HG03460 (cell line): ENCODE data around the gene SLCO1C1.
"Not testable (repeated sequence)": the region's sequence is repeated elsewhere in the genome, so short reads cannot be mapped to it uniquely, and the experiment has no call there.

Experiments
- ATAC-seq: cut with Tn5 transposase; IDR thresholded peaks from one replicate; pipeline ENCODE4 v1.9.1; 2021; ENCODE audit not compliant: unreplicated experiment

SLCO1C1 gene, protein sequence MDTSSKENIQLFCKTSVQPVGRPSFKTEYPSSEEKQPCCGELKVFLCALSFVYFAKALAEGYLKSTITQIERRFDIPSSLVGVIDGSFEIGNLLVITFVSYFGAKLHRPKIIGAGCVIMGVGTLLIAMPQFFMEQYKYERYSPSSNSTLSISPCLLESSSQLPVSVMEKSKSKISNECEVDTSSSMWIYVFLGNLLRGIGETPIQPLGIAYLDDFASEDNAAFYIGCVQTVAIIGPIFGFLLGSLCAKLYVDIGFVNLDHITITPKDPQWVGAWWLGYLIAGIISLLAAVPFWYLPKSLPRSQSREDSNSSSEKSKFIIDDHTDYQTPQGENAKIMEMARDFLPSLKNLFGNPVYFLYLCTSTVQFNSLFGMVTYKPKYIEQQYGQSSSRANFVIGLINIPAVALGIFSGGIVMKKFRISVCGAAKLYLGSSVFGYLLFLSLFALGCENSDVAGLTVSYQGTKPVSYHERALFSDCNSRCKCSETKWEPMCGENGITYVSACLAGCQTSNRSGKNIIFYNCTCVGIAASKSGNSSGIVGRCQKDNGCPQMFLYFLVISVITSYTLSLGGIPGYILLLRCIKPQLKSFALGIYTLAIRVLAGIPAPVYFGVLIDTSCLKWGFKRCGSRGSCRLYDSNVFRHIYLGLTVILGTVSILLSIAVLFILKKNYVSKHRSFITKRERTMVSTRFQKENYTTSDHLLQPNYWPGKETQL

GRCh38 chr12:20695232-20695631, at the start of gene SLCO1C1:
Gene SLCO1C1 (plus strand): TSS chr12:20695332. CDS start chr12:20699577, 4,245 bp downstream.
- ATAC-seq = no peak

GRCh38 chr12:20646239-20646827, 48.8 kb upstream of the SLCO1C1 start:
- no peak for ATAC-seq

DNA sequence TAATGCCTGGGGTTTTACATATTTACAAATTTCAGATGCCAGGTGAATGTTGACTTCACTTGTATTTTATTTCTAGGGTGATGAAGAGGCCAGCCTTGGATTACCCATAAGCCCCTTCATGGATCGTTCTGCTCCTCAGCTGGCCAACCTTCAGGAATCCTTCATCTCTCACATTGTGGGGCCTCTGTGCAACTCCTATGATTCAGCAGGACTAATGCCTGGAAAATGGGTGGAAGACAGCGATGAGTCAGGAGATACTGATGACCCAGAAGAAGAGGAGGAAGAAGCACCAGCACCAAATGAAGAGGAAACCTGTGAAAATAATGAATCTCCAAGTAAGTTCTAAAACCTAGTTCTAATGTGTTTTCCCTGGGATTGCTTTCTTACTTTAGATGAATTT, 41.3 kb upstream of the SLCO1C1 start:
- no peak for ATAC-seq

GRCh38 chr12:20656600-20656999, 38.5 kb upstream of the SLCO1C1 start:
- no peak for ATAC-seq

- ATAC-seq = no peak
Observed at GRCh38 chr12:20657496-20657895, 37.6 kb upstream of the SLCO1C1 start.

DNA sequence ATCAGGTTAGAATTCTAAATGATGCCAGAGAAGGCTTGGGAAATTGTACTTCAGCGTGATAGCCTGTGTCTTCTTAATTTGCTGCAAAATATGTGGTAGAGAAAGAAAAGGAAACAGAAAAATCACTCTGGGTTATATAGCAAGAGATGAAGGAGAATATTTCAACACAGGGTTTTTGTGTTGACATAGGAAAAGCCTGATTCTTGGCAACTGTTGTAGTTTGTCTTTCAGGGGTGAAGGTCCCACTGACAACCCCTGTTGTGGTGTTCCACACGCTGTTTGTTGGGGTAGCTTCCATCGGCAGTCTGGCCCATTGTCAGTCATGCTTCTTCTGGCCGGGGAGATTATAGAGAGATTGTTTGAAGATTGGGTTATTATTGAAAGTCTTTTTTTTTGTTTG, 13.8 kb upstream of the SLCO1C1 start:
- no peak for ATAC-seq

GRCh38 chr12:20696181-20696905, 1.2 kb downstream of the SLCO1C1 start:
- ATAC-seq = no peak

DNA sequence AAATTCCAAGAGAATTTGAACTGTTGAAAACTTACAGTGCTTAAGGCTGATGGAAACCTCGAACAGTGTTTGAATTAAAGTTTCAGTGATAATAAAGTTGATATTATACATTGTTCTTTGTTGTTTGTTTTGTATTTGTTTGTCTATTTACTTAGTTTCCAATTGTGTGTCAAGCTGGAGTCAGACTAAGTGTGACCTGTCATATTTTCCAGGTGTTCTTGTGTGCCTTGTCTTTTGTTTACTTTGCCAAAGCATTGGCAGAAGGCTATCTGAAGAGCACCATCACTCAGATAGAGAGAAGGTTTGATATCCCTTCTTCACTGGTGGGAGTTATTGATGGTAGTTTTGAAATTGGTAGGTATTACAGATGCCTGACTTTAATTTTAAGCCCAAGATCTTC, 6.0 kb downstream of the SLCO1C1 start:
- ATAC-seq = no peak

- no peak for ATAC-seq
Observed at GRCh38 chr12:20704860-20705259, 9.7 kb downstream of the SLCO1C1 start.

- no peak for ATAC-seq
Observed at GRCh38 chr12:20711846-20712245, 16.7 kb downstream of the SLCO1C1 start.

DNA sequence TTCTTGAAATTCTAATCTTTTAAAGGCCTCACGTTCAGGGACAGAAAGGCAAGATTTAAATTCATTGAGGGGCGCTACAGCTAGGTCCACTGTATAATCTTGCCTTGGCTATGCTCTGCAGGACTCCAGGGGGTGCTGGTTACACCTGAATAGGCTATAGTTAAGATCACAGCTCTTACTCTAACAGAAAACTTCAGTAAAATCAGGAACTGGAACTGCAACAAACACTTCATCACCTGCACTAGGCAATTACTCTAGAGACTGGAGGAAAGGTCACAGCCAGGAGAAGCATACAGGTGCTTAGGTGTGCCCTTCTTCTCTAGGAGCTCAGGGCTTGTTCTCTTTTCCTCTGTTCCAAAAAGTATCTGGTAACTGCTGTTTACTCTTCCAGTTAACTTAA, 20.9 kb downstream of the SLCO1C1 start:
- no peak for ATAC-seq

- no peak for ATAC-seq
Observed at GRCh38 chr12:20716985-20717384, 21.9 kb downstream of the SLCO1C1 start.

DNA sequence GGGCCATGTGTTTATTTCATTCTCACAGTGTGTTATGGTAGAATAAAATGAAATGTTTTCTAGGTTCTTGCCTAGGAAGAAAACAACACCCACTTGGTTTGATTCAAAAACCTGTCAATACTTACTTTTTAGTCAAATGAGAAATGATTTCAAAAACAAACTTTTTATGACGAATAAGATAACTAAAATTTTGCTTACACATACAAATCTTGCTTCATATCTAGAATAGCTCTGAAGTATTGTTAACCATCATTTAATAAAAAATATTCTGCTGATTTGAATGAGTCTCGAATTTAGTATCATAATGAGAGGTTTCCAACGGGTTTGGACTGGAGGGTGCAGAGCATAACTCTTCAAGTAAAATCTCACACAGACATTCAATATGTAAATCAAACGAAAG, 23.2 kb downstream of the SLCO1C1 start:
- no peak for ATAC-seq

- ATAC-seq = no peak
Observed at GRCh38 chr12:20722142-20722541, 27.0 kb downstream of the SLCO1C1 start.

DNA sequence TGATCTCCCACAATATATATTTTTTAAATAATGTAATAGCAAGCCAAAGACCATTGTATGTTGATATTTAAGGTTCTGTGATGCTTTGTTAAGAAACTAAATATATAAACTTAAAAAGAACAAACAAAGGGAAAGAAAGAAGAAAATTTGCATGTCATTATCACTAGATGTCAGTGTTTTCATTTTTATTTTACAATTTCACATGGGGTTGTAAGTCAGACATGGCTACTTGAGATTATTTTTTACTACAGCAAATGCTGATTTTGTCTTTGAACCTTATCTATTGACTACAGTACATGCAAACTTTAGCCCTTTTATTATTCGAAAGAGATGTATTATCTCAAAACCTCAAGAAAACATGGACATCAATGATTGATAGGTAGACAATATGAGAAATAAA, 36.1 kb downstream of the SLCO1C1 start:
- no peak for ATAC-seq

DNA sequence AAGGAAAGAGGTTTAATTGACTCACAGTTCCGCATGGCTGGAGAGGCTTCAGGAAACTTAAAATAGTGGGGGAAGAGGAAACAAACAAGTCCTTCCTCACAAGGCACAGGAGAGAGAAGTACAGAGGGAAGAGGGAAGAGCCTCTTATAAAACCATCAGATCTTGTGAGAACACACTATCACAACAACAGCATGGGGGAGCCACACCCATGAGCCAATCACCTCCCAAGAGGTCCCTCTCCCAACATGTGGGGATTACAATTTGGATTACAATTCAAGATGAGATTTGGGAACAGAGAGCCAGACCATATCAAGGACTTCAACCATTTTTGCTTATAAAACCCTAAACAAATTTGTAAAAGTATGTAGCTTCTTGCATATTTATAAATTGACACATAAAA, 45.8 kb downstream of the SLCO1C1 start:
- ATAC-seq = no peak

- ATAC-seq = no peak
Observed at GRCh38 chr12:20748198-20748597, 53.1 kb downstream of the SLCO1C1 start.

DNA sequence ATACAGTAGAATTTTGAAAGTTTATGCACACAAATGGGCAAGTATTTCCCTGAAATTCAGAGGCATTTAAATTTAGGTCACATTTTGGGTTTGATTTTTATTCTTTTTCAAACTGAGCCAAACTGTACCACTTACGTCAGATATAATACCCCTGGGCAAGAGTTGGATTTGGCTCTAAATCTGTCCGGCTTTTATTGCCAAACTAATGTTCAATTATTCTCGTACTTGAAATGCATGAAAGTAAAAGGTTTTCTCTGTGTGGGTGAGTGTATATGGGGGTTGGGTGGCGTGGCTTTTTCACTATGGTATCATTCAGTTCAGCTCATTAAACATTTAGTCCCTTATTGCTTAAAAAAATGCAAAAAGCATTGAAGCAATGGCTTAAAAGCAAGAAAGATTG, 55.9 kb downstream of the SLCO1C1 start:
- ATAC-seq = no peak

- ATAC-seq = no peak
Observed at GRCh38 chr12:20777420-20777819, 82.3 kb downstream of the SLCO1C1 start.

DNA sequence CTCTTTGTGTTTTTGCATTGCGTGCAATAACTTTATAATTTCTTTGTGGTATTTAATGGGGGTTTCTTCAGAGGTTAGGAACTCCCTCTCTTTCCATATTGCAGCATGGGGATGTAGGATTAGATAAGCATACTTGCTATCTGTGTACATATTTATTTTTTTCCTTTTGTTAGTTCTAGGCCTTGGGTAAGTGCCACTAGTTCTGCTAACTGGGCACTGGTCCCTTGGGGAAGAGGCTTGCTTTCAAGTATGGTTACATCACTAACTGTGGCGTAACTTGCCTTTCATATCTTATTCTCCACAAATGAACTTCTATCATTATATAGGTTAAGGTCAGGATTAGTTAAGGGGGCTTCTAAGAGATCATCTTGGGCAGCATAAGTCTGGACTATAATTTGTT, 83.8 kb downstream of the SLCO1C1 start:
- no peak for ATAC-seq

GRCh38 chr12:20779971-20780370, 84.8 kb downstream of the SLCO1C1 start:
- not testable (repeated sequence) for ATAC-seq
